AG04450 (cell line): ENCODE measurements around the gene CEP350. TPM values are rescaled to one million over a fixed set of nuclear protein-coding genes. Genes with fewer than 3 reads are reported as not detected.
"Not testable (repeated sequence)": the region's sequence is repeated elsewhere in the genome, so short reads cannot be mapped to it uniquely, and the experiment has no call there.

Experiments
- CTCF ChIA-PET: fragments of 300-600, 350-600 bp; formaldehyde crosslinking; extraction: SDS; loops from one replicate; lab custom pipeline; 2022; ENCODE audit warnings: antibody characterized with exemption, inconsistent platforms; lab: Charles Lee
- POLR2A ChIA-PET: fragments of 350-600 bp; formaldehyde crosslinking; extraction: SDS; loops from one replicate; lab custom pipeline; 2021; ENCODE audit warnings: antibody characterized with exemption, inconsistent platforms; lab: Yijun Ruan, JAX
- DNase-seq: peaks from one replicate; pipeline ENCODE4 v3.0.0-alpha.2; 2011; ENCODE audit warnings: low read depth, low spot score
- H3K27ac ChIP-seq: one replicate; pipeline ENCODE4 v1.5.1; 2012; ENCODE audit warnings: low read depth, low read length, control low read depth
- H3K27me3 ChIP-seq: one replicate; pipeline ENCODE4 v1.6.0; 2012; ENCODE audit warnings: low read length; ENCODE audit not compliant: control insufficient read depth, insufficient read depth
- H3K4me3 ChIP-seq: 2 replicates; pipeline ENCODE4 v1.5.1; 2011; ENCODE audit warnings: mild to moderate bottlenecking, low read depth, low read length, control low read depth
- H3K9me3 ChIP-seq: 2 replicates; pipeline ENCODE4 v1.5.1; 2012; ENCODE audit warnings: low read length; ENCODE audit not compliant: control insufficient read depth, insufficient read depth
- polyA plus RNA-seq: library from polyadenylated mRNA; depleted of rRNA; stranded (reverse); fragments of >200 nt; gene quantifications from 2 replicates; pipeline ENCODE4 v1.2.3, GENCODE V29; 2011
- TF ChIP-seq, protein P1 (sequence below): IDR thresholded peaks from 2 replicates; pipeline ENCODE4 v1.5.1; 2011; ENCODE audit warnings: low read depth, low read length, control low read depth, inconsistent platforms

CEP350 gene
- polyA plus RNA-seq, 1 experiment, result 18.2 TPM

- Histone ChIP-seq H3K27me3 (no peaks in the 10 kb centered on the region), H3K9me3 (no peaks in the 10 kb centered on the region; the same call in 1 of the 2 replicates), H3K4me3 (peak overlapping the region; percentile 93), H3K27ac (no peak overlapping the region)
- ChIA-PET POLR2A (no interaction called here), CTCF (interaction anchor here (0.5 kb wide), 1 partner anchor 297 kb away, joined by 3 read pairs; no protein-coding TSS in a partner anchor)
- DNase-seq, result no peak
- TF ChIP-seq, protein P1, sequence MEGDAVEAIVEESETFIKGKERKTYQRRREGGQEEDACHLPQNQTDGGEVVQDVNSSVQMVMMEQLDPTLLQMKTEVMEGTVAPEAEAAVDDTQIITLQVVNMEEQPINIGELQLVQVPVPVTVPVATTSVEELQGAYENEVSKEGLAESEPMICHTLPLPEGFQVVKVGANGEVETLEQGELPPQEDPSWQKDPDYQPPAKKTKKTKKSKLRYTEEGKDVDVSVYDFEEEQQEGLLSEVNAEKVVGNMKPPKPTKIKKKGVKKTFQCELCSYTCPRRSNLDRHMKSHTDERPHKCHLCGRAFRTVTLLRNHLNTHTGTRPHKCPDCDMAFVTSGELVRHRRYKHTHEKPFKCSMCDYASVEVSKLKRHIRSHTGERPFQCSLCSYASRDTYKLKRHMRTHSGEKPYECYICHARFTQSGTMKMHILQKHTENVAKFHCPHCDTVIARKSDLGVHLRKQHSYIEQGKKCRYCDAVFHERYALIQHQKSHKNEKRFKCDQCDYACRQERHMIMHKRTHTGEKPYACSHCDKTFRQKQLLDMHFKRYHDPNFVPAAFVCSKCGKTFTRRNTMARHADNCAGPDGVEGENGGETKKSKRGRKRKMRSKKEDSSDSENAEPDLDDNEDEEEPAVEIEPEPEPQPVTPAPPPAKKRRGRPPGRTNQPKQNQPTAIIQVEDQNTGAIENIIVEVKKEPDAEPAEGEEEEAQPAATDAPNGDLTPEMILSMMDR, result no peak
Observed at GRCh38 chr1:179955731-179956130, 1.1 kb downstream of the CEP350 start.

GRCh38 chr1:179958359-179958758 lies 3.7 kb downstream of the CEP350 start:
- no peak for DNase-seq
- TF ChIP-seq, protein P1, result no peak
- CTCF ChIA-PET, result no interaction called here

DNA sequence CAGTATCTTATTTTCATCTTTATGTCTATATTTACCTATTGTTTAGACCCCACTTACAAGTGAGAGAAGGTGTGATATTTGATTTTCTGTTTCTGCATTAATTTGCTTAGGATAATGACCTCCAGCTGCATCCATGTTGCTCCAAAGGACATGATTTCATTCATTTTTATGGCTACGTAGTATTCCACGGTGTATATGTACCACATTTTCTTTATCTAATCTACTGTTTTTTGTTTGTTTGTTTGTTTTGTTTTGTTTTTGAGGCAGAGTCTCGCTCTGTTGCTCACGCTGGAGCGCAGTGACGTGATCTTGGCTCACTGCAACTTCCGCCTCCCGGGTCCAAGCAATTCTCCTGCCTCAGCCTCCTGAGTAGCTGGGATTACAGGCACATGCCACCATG lies 7.6 kb downstream of the CEP350 start:
- POLR2A ChIA-PET, H3K27me3 ChIP-seq, H3K9me3 ChIP-seq, H3K4me3 ChIP-seq, DNase-seq, H3K27ac ChIP-seq: not testable (repeated sequence)
- CTCF ChIA-PET, result interaction anchor here (1.0 kb wide), 1 partner anchor 13 kb away, joined by 3 read pairs; no protein-coding TSS in a partner anchor

More at GRCh38 chr1:179958359-179958758, 3.7 kb downstream of the CEP350 start:
- Histone ChIP-seq H3K4me3 (no peak overlapping the region), H3K9me3 (no peaks in the 10 kb centered on the region; the same call in 1 of the 2 replicates), H3K27ac (no peak overlapping the region), H3K27me3 (no peaks in the 10 kb centered on the region)
- POLR2A ChIA-PET, result no interaction called here

DNA sequence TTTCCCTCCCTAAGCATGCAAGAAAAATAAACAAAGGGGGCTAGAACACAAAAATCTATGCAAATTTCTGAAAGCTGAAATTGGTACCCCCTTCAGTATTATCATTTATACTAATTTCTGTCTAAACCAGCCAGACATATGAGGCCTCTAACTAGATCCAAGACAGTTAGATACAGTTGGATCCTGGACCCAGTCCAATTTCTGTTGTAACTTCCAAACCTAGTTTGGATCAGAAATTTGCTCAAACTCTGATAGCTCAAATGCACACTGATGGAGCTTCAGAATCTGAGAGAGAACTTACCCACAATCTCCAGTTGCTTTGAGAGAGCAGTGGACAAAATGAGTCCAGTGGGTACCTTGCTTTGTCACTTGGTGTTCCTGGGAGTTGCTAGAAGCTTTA lies 11.9 kb downstream of the CEP350 start:
- H3K9me3 ChIP-seq, result no peaks in the 10 kb centered on the region
- H3K4me3 ChIP-seq, result no peak overlapping the region
- no peak overlapping the region for H3K27ac ChIP-seq
- no peaks in the 10 kb centered on the region for H3K27me3 ChIP-seq
- POLR2A ChIA-PET, result no interaction called here
- CTCF ChIA-PET, result interaction anchor here (1.4 kb wide), 1 partner anchor 202 kb away, joined by 3 read pairs; no protein-coding TSS in a partner anchor
- TF ChIP-seq, protein P1, result no peak
- no peak for DNase-seq

- ChIA-PET POLR2A (interaction anchor here (0.9 kb wide), 1 partner anchor 86 kb away, joined by 3 read pairs; the partner anchor contains the start of gene TOR1AIP1), CTCF (no interaction called here)
- no peak for DNase-seq
Observed at GRCh38 chr1:179968284-179968993, 13.8 kb downstream of the CEP350 start.

More at GRCh38 chr1:179968284-179968993, 13.8 kb downstream of the CEP350 start:
- Histone ChIP-seq H3K27me3 (no peaks in the 10 kb centered on the region), H3K4me3 (no peak overlapping the region), H3K27ac (no peak overlapping the region), H3K9me3 (no peaks in the 10 kb centered on the region)
- TF ChIP-seq, protein P1, result no peak
